NCI-H446 (cell line): ENCODE results near the gene SCN10A.

ENCODE experiments used
- DNase-seq, 2 experiments: peaks; one replicate each; lab custom pipeline; 2025; lab: John Stamatoyannopoulos, UW

SCN10A gene

DNA sequence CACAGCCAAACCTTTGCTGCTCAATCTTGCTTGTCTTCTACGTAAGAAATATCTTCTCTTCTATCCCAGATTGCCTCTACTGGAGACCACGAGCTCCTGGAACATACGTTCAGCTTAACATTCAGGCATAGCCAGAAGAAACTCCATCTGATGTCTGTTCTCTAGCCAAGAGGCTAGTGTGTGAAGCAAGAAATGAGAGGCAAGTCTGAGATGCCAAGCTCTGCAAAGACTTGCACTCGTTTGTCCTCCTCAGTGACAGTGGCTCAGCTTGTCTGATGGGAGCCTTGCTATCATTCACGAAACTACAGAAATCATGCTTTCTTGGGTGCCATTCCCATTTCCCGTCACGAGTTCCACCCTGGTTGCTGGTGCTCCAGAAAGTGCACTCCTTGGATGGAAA lies at the start of gene SCN10A:
Gene SCN10A, minus strand, starts transcription at position 192 of the 400 bp plus-strand sequence. CDS start 22,207 bp downstream, outside the sequence.
- DNase-seq = no peak

DNA sequence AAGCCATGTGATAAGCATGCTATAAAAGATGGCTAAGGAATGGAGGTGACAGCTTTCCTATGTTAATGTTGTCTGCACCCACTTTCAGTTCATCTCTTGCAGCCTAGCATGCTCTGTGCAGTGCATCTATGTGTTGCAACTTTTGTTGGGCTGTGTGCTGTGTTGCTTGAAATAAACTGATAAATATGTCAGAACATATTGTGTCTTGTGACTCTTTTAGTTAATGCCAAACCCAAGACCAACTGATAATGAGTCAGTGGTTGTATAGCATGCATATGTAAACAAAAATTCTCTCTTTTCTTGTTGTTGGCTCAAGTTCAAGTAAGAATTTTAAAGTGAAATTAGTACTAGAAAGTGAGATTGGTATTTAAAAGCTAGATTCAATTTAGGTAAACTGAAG lies 37.0 kb upstream of the SCN10A start:
- no peak for DNase-seq

DNA sequence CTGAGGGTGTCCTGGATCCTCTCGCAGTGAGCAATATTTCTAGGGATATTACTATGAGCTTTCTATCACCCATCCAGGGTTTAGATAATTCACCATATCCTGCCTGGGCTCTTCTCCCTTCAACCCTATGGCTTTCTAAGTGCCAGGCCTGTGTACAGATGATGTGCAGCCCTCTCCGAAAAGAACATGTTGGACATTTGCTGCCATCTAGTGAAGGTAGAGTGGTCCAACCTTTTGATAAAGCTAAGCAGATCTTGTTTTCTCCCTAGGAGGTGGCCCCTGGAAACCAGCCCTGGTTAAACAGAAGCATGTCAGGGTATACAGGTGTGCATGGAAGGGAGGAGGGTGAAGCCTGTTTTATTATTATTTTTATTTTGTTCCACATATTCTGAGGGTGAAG lies 27.9 kb upstream of the SCN10A start:
- DNase-seq = no peak

DNA sequence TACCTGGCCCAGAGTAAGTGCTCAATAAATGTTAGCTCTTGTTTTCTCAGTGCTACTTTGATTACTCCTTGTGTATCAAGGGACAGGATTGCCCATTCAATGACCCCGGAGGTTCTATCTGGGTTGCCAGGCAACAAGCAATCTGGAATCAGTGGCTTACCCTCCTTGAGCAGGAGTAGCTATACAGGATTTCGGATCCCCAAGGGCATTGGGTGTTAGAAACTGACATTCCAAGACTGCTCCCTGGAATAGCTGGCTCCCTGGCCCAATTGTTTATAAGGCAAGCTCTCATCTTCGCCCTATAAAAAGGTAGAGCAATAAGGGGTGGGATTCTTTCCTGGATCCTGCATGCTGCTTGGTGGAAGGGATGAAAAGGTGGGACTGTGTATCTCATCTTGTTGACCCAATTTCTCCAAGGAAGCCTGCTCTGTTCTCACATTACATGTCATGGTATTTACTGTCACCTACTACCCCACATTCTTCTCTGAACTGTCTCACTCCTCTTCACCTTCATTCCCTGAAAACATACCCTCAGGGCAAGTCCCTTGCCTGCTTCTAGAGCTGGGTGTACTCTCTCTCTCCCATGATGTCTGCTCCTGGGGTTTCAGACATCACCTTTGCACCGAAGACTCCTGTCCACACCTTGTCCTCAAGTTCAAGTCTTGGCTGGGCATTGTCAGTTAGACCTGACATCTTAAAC lies 26.4 kb upstream of the SCN10A start:
- no peak for DNase-seq

DNA sequence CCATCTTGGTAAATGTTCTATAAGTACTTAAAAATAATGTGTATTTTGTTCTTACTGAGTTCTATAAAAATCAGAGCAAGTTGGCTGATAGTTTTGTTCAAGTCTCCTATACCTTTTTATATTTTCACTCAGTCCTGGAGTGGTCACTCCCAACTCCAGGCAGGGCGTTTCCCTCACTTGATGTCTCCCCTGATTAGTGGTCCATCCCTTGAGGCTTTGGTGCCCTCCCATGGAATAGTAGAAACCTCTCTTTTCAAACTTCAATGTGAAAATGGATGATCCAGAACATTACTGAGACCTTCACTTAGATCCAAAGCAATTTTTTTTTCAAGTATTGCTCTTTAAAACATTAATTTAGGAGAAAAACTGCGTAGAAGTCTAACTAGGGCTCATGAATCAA lies 25.0 kb upstream of the SCN10A start:
- DNase-seq = no peak

DNA sequence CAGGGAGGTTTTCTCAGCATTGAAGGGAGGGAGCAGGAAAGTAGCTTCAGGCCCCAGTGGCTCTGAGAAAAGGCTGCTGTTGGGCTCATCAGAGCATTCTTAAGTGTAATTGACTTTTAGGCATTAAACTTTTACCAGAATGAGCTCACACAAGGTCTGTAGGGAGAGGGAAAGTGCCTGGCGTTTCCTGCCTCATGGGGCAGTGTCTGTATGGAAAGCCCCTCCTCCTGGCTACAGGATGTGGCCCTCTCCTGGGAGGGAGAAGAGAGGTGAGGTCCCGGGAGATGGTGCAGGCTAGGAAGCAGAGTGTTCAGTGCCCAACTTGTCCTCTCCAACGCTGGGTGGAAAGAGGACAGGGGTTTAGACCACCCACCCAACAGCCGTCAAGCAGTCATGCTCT lies 21.3 kb upstream of the SCN10A start:
- DNase-seq = no peak

DNA sequence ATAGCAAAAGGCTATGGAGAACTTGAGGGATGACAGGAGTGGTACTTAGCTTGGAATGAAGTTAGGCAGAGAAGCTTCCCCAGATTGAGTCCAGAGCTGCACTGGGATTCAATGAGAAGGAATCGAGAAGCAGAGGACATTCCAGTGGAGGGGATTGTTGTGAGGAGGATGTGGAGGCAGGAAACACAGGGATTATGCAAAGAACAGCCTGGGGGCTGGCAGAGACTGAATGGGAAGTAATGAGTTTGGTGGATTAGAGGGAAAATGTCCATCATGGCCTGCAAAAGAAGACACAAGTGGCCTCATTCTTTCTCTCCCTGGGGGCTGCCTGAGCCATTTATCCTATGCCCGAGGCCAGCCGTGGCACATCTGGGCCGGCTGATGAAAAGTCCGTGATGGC lies 20.5 kb upstream of the SCN10A start:
- DNase-seq = no peak

DNA sequence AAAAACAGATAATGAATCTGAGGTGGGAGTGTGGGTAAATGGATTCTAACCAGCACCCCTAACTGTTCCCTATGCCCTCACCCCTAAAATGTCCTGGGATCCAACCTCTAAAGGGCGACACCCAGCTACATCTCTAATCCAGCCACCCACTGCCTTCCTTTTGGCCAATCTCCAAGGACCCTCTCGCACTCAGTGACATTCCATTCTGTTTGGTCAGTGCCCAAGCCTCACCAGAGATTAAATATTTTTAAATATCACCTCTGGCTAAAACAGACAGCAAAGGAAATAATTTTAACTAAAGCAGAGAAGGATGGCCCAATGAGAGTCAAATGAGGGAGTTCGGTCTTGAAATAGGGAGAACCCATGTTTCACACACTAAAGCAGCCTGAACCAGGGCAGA lies 19.9 kb upstream of the SCN10A start:
- DNase-seq = no peak

DNA sequence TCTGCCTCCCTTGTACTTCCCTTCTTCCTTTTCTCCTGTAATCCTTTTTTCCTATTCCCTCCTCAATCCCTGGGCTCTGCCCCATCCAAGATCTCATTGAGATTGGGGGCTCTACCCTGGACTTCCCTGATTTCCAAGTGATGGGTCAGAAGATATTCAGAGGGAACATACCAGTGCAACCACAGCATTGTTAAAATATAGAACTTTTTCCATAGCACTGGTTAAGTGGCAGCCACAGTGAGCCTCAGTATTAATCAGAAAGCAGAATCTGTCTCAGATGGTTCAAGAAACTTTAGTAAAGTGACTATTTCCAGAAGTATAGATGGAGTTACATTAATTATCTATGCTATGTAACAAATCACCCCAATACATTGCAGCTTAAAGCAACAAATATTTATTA lies 18.7 kb upstream of the SCN10A start:
- DNase-seq = no peak

DNA sequence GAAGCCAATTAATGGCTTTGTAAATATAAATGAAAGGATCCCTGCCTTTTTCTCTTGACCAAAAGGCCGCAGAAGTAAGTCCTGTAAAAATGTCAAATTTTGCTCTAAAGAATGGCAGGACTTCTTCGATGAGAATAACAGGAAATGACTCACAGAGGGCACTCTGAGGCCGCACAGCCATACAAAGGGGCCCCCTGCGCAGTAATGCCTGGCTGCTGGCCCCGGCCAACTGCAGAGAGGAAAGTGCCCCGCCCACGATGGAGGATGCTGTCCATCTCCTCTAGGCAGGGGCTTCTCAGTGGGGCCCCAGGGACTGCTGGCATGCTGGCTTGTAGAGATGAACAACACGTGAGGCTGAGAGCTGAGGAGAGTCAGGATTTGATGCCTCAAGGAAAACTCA lies 18.1 kb upstream of the SCN10A start:
- no peak for DNase-seq

DNA sequence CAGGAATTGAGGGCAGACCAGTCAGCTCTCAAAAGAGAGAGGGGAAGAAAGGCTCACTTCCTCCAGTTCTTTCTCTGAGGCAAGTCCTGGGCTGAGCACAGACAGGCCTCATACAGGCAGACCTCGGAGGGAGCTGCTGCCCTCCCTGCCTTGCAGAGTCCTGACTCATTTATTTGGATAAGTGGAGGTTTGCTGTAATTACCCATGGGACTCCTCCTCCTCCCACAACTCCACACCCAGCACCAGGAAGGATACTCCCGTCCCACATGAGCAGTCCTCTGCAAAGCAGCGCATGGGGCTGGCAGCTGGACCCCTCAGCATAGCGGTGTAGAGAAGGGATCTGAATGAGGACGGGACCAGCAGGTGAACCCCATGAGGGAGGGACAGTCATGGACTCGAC lies 13.4 kb upstream of the SCN10A start:
- DNase-seq = no peak

DNA sequence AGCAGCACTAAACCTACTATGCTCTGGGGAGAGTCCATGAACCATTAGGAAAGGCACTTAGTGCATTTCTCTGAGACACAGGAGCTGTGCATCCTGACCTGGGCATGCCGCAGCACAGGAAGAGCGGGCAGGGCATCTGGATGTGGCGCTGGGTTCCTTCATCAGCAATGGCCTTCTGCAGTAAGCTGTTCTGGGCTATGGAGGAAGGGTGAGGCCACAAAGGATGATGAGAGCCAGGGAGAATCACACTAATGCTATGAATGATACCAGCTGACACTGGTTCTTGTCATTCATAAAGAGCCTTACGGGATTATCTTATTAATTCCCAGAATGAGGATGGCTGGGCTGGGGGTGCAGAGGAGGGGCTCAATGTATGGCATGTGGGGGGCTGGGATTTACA lies 12.7 kb upstream of the SCN10A start:
- DNase-seq = no peak

DNA sequence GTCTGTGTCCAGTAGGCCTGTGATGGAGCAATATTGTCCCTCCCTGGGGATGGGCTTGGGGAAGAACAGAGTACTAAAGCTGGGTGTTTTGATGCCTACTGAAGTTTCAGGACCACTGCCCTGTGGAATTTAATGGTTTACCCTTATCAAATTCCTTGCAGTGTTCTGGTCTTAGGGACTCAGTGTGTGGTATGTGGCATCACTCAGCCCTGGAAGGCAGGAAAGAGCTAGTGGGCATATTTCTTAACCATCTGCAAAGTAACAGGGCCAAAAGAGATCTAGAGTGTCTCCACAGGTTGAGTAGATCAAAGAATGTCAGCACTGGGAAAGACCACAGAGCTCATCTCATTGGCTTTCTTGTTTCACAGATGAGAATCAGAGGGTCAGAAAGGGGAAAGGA lies 11.8 kb upstream of the SCN10A start:
- no peak for DNase-seq

DNA sequence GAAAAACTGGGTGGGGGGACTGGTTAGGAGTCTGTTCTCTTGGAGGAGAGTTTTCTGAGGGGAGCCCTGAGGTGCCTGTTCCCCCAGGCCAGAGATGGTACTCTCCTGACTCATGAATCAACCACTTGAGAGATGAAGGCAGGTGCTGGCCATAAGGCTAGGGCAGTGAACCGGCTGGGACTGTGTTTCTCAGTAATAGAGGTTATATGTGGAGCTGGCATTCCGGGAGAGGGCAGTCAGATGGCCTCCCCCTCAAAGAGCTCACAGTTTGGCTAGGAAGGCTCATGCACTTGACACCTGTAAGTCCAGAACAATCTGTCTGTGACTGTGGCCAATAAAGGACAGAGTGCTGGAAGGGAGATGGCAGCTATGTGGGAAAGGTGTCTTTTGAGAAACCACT lies 10.0 kb upstream of the SCN10A start:
- no peak for DNase-seq

DNA sequence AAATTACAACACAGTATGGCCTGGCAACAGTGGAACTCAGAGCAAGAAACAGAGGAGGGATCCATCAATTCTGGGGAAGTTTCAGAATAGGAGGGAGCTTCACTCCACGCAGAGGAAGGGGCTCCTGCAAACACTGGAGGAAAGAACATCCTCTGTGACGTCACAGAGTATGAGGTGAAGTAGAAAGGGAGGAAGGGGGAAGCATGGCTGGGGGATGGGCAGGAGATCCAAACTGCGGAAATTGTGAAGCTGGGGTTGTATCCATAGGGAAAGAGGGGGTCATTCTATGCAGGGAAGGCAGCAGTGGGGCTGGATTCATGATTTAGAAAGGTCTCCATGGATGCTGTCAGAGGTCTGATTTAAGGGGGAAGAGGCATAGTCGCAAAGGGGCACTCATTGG lies 8.3 kb upstream of the SCN10A start:
- DNase-seq = no peak

DNA sequence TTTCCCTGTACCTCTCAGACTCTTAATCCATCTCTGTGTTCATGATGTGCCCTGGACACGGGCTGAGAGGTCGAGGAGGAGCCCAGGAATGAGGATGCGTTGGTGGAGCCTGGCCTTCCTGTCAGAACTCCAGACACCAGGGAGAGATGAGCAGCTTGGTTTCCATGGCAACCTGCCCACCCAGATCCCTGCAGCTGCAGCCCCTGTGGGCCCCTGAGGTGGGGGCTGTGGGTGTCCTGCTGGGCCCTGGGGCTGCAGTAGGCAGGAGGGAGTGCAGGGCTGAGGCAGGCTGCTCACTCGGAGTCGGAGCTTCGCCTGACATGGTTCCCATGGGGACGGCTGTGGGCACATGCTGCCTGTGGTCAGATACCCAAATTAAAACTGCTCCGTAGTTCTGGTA lies 7.7 kb upstream of the SCN10A start:
- DNase-seq = no peak

DNA sequence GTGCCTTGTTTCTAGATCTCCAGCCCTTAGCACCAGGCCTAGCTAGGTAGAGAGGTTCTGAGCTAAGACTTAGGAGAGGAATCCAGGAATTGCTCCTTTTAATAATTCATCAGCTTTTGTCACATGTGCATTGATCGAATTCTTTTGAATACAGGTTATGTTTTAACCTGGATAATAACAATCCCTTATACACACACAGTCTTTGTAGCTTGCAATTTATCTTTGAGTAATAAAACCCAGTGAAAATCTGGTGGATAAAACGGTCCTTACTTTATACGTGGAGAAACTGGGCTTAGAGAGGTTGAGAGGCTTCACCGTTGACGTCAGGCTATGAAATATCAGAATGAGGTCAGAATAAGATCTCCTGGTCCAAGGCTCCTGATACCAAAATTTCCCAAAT lies 7.2 kb upstream of the SCN10A start:
- no peak for DNase-seq

DNA sequence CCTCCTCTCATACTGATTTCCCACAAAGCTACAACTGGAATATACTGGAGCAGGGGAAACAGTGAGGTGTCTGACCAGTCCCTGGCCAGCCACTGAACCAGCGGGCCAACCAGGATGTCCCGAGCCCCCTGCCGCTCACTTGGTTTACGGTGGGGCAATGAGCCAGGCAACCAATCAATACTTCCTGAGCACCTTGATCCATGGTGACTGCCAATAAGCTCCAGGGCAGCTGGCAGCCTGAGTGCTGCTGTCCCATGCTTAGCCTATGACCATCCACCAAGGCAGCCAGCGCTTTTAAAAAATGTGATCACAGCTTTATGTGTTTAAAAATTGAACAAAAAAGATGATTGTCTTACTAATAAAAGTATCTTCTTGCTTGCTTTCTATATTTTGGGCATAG lies 4.2 kb downstream of the SCN10A start:
- no peak for DNase-seq

DNA sequence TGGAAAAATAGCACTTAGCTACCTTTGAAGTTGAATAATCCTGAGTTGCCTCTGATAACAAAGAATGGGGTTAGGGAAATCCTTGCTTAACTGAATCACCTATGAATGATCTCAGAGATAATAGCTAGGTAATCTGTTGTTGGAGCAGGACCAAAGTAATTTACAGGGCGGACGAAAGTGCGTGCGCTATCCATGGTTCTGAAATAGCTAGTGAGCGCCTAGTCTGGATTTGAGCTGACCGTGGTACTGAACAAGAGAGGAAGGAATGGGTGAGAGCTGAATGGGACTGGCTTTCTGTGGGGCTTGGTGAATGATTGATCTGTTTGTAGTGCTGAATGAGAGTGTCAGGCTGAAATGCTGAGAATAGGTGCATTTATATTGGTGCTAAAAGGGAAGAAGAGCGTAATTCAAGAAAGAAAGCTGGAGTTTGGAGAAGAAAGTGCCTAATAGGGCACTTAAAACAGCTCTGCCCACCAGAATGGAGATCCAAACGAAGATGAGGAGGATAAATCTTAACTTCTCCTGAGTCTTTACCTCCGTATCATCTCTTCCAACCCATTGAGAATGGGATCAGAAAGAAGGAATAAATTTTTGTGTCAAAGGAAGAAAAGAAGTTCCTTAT lies 10.1 kb downstream of the SCN10A start:
- no peak for DNase-seq

DNA sequence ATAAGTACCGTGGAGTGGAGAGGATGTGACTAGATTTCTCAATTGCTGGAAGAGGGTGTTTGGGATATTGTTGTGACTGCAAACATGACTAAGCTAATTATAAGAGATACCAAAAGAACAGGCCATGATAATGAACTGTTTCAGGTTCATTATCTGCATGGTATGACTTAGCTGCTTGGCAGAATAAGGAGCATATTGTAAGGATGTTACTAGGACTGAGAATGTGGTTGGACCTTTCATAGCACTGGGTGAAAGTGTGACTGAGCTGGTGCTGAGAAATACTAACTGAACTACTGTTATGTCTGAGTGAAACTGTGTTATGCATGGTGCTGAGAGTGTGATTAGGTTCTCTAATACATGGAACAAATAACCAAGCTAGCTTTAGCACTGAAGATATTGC lies 11.0 kb downstream of the SCN10A start:
- DNase-seq = no peak

DNA sequence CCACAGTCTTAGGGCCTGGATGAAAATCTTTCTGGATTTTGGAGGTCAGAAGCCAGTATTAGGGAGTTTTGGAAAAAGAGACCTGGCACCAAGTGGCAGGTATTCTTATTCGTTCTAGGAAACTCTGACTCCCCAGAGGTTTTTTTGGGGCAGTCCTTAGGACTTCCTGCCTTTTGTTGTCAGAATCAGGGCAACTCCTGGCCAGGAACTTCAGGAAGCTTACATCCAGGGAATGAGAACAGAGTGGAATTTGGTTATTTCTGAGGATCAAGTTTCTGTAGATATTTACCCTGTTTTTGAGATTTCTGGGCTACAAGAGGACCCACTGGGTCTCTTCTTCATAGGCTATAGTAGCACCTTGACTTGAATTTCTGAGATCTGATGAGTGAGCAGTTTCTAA lies 15.5 kb downstream of the SCN10A start:
- DNase-seq = no peak

DNA sequence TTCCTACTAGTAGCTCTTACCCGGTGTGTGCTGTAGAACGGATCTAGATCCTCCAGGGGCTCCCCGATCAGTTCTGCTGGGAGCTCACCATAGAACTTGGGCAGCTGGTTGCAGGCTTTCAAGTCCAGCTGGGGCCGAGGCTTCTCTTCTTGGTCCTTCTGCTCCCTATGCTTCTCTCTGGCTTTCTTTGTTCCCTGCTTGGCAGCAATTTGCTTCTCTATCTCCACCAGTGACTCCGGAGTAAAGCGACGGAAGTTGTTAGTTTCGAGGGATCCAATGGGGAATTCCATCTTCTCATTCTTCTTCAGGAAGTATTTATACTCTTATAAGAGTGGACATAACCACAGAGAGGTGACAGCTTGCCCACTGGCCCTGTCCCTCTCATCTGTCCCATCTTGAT lies 22.3 kb downstream of the SCN10A start:
- DNase-seq = no peak

DNA sequence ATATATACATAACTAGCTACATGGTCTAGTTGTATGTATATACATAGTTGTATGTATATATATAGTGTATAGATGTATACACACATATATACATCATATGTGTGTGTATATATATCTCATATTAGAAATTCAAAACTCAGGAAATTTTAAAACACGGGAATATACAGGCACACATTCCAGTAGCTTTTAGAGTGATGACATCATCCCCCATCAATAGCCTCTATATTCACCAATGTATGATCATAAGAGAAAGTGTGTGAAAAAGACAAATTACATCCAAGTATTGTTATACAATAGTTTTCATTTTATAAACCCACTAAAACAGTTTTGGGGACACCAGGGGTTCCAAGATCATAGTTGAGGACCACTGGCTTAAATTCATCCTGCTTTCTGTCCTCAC lies 23.0 kb downstream of the SCN10A start:
- no peak for DNase-seq

DNA sequence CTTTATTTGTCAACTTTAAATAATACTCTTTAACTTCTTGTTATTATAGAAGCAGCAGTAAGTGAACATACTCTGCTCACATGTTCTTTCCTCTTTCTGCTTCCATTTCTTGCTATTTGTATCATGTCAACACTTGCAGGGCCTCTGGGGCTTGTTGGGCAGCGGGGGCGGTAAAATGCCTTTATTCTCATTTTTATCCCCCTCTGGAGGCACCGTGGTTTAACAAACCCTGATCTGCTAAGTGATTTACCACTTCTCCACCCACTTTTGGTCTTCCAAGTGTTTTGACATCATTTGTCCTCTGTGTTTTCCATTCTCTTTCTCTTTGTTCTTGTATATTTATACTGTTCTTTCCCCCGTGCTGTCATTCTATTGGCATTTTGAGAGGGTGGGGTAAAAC lies 33.9 kb downstream of the SCN10A start:
- DNase-seq = no peak
